Measurements from ENCODE around the gene MBNL1. TPM values are rescaled to one million over a fixed set of nuclear protein-coding genes. Genes with fewer than 3 reads are reported as not detected.

MBNL1 gene
- polyA plus RNA-seq, 1 donor (not counting 4 experiments of a cell fraction or from before 2014, with no cell fraction given): 58.3 TPM

GRCh38 chr3:152513301-152513960 lies 244.7 kb downstream of the MBNL1 start:
- no peak overlapping the region for H2AFZ ChIP-seq (ENCODE audit: control insufficient read depth, low read length)
- H3K9me1 ChIP-seq (ENCODE audit: control insufficient read depth, extremely low read depth, insufficient read depth, low read length): no peaks in the 10 kb centered on the region
- no peaks in the 10 kb centered on the region for H3K27me3 ChIP-seq (ENCODE audit: control insufficient read depth, extremely low read depth, insufficient read depth, low read length)
- no peak for DNase-seq (ENCODE audit: low read depth, low spot score)
- H3K4me3 ChIP-seq (ENCODE audit: control insufficient read depth in 2 of 3, extremely low read depth in 1 of 3, insufficient read depth in 2 of 3, low read depth in 1 of 3, low read length in 3 of 3): no peak overlapping the region
- dilution Hi-C loops (cut with MboI; ENCODE audit: extremely low pct_ligation_motif_present, low sequenced_read_pairs): no loop called here
- H3K9me3 ChIP-seq (ENCODE audit: control insufficient read depth, low read depth, low read length): no peaks in the 10 kb centered on the region
- no peak overlapping the region for H3K9ac ChIP-seq (ENCODE audit: control insufficient read depth, extremely low read depth, insufficient read depth, low read length)
- TF ChIP-seq CTCF (optimal IDR thresholded peaks at IDR 0.05 in 1 of 3, IDR thresholded peaks at IDR 0.05 in 1 of 3, conservative IDR thresholded peaks at IDR 0.05 in 1 of 3; ENCODE audit: extremely low read depth in 1 of 3, insufficient read depth in 2 of 3, low read length in 3 of 3): no peak
- TF ChIP-seq EZH2 (IDR thresholded peaks at IDR 0.05; ENCODE audit: low read length): no peak
- no peak for FAIRE-seq
- no peak overlapping the region for H3K4me2 ChIP-seq (ENCODE audit: control insufficient read depth, extremely low read depth, insufficient read depth, low read depth, low read length)
- no peaks in the 10 kb centered on the region for H4K20me1 ChIP-seq (ENCODE audit: control insufficient read depth, extremely low read depth, insufficient read depth, low read length)
- H3K36me3 ChIP-seq (ENCODE audit: control insufficient read depth in 2 of 2, extremely low read depth in 1 of 2, insufficient read depth in 2 of 2, low read length in 2 of 2): no peaks in the 10 kb centered on the region
- H3K79me2 ChIP-seq (ENCODE audit: control insufficient read depth, insufficient read depth, low read length): no peaks in the 10 kb centered on the region
- H3K4me1 ChIP-seq (ENCODE audit: control insufficient read depth, extremely low read depth, insufficient read depth, low read length): no peaks in the 10 kb centered on the region
- no peak overlapping the region for H3K27ac ChIP-seq (ENCODE audit: control insufficient read depth, insufficient read depth, low read length)

Small RNAs within 50 kb of the gene (small RNA-seq; reads per million reads assigned to genes)
- 0 reads per million in 3 experiments for gene RF00019 (ENCODE audit: insufficient read length in 3 of 3, low read depth in 3 of 3, low replicate concordance in 1 of 3)
